HG03196 (cell line): ENCODE data around the gene FUZ.
"Not testable (repeated sequence)": the region's sequence is repeated elsewhere in the genome, so short reads cannot be mapped to it uniquely, and the experiment has no call there.

Source experiments
- ATAC-seq: cut with Tn5 transposase; IDR thresholded peaks from one replicate; pipeline ENCODE4 v1.9.1; 2021; ENCODE audit not compliant: unreplicated experiment

The FUZ gene

DNA sequence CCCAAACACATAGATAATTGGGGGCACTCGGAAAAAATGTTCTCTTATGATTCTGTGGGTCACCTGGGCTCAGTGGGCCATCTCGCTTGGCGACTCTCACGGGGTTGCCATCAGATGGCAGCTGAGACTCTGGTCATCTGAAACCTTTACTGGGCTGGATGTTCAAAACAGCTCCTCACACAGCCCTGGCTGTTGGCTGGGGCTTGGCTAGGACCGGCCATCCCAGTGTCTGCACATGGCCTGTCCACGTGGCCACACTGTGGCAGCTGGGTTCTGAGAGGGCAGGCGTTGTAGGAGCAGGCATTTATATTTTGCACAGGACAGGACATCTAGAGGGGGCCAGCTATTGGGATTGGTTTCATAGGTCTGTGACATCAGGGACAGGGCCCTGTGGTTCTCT, 20.5 kb upstream of the FUZ start:
- ATAC-seq, result no peak

DNA sequence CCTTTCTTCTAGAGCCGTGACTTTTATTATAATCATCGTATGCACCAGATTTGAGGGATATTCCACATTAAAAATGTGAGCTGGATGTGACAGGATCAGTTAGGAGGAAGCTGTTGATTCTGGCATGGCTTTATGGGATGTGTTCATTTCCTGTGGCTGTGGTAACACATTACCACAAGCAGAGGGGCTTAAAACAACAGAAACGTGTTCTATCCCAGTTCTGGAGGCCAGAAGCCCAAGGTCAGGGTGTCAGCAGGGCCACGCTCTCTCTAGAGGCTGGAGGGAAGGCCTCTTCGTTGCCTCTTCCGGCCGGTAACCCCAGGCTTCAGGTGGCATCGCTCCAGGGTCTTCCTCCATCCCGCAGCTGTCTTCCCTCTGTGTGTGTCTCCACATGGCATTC, 19.5 kb upstream of the FUZ start:
- ATAC-seq, result no peak

DNA sequence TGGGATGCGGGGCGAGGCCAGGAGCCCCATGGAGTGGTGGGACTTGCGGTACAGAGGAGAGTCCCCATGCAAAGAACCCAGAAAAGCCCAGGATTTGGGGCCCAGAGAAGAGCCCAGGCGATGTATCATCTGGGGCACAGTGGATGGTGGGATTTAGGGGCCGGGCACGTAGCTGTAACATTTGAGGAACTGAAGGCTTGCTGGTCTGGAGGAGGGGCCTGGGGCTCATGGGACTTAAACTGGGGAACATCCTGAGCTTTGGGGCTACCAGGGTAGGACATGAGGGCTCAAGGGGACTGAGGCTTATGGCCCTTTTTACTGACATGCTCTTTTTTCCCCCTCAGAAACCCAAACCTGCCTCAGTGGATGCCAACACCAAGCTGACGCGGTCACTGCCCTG, 18.5 kb upstream of the FUZ start:
- ATAC-seq, result no peak

DNA sequence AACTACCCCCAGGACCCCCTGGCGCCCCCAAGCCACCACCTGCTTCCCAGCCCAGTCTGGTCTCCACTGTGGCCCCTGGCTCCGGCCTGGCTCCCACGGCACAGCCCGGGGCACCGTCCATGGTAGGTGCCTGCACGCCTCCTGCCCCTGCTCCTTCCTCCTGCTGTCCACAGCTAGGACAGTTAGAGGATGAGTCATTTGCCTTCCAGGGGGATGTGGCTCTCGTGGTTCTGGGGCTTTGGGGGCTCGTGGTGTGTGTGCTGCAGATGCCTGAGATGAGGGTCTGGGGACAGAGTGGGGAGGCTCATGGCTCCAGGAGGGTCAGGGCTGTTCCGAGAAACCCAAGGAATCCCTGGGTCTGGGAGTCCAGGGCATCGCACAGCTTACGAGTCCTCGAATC, 17.7 kb upstream of the FUZ start:
- no peak for ATAC-seq

DNA sequence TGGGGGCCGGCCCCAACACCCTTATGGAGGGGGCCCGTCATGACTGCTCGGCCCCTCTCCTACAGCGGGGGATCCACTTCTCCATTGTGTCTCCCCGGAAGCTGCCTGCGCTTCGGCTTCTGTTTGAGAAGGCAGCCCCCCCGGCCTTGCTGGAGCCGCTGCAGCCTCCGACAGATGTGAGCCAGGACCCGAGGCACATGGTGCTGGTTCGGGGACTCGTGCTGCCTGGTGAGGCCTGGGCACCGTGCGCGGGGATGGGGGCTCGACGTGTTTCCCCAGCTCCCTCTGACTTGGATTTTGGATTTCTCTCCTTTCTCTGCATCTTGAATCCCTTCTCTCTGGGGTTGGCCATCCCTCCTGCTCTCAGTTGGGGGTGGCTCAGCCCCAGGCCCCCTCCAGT, 16.6 kb upstream of the FUZ start:
- ATAC-seq, result no peak

DNA sequence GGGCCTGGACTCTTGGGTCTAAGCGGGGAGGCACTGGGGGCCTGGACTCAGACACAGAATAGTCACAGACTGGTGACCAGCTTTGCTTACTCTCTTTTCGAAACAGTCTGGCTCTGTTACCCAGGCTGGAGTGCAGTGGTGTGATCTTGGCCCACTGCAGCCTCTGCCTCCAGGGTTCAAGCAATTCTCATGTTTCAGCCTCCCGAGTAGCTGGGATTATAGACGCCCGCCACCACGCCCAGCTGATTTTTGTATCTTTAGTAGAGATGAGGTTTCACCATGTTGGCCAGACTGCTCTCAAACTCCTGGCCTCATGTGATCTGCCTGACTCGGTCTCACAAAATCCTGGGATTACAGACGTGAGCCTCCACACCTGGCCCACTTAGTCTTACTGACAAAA, 16.1 kb upstream of the FUZ start:
- ATAC-seq, result no peak

DNA sequence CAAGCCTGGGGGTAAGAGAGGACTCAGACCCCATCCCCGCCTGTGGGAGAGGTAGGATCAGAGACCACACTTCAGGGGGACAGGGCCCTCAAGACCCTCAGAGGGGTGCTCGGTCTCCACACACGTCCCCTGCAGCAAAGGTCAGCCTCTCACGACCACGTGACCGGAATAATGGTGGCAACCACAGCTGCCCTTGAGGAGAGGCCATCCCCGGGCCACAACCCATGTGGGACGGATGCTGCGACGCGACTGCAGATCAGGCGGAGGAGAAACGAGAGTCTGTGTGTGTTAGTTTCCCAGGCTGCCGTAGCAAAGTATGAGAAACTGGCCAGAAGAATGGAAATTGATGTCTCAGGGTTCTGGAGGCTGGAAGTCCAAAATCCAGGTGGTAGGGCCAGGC, 13.9 kb upstream of the FUZ start:
- ATAC-seq, result no peak

DNA sequence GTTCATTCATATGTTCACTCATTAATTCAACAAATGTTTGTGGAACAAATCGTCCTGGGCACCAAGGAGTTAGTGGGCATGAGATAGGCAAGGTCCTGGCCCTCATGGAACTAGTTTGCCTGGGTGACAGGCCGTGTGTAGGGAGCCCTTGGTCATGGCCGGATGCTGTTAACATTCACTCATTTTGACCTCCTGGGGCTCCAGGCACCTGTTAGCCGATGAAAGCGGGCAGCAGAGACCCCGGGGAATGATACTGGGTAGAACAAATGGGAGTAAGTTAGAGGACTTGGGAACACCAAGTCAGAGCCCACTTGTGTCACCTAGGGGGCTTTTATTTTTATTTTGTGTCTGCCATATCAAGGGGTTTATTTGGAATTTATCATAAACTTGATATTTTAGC, 11.6 kb upstream of the FUZ start:
- ATAC-seq, result no peak

DNA sequence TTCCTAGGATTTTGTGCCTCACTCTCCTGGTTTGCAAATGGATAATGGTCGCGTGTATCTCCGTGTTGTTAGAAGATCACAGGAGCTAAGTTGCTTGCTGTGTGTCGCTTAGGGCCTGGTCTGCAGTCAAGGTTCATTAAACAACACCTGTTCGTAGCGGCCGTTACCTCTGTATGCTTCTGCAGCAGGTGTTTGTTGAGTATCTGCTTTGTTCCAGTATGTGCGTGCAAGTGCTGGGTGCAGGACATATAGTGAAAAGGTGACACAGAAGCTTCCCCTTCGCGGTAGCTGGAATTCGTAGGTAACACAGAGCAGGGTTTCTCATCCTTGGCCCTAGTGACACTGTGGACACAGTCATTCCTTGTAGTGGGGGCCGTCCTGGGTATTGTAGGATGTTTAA, 10.4 kb upstream of the FUZ start:
- ATAC-seq, result no peak

DNA sequence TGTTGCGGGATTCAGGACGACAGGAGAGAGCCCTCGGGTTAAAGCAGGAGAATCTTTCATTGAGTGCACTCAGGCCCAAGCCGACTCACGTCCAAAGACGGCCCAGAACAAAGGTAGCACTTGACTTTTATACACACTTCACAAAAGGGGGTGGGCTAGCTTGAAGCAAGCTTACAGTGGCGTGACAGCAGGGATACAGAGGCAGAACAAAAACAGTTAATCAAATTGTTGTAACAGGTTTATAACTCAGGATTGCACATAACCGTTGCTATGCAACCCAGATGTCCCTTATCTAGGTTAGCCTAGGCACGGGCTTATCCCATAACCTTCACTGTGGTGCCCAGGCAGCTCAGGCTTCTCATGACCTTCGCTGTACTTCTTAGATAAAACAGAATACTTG, 7.0 kb upstream of the FUZ start:
- no peak for ATAC-seq

DNA sequence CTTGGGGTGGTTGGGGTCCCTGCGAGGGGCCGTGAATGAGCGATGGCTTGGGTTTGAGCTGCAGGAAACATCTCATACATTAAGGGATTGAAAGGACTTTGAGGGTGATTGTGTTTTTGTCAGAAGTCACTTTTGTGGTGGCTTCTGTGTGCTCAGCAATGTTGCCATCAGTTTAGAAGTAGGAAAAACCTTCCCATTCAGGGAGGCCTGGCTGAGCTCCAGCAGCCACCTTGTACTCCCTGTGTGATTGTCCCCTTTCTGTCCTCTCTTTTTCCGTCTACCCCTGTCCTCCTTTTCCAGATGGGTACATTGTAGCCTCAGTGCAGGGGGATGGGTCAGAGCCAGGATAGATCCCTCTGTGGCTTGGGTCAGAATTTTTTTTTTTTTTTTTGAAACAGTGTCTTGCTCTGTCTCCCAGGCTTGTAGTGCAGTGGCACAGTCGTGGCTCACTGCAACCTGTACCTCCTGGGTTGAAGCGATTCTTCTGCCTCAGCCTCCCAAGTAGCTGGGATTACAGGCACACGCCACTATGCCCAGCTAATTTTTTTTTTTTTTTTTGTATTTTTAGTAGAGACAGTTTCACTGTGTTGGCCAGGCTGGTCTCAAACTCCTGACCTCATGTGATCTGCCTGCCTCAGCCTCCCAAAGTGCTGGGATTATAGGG, 6.5 kb upstream of the FUZ start:
- ATAC-seq, result not testable (repeated sequence)

DNA sequence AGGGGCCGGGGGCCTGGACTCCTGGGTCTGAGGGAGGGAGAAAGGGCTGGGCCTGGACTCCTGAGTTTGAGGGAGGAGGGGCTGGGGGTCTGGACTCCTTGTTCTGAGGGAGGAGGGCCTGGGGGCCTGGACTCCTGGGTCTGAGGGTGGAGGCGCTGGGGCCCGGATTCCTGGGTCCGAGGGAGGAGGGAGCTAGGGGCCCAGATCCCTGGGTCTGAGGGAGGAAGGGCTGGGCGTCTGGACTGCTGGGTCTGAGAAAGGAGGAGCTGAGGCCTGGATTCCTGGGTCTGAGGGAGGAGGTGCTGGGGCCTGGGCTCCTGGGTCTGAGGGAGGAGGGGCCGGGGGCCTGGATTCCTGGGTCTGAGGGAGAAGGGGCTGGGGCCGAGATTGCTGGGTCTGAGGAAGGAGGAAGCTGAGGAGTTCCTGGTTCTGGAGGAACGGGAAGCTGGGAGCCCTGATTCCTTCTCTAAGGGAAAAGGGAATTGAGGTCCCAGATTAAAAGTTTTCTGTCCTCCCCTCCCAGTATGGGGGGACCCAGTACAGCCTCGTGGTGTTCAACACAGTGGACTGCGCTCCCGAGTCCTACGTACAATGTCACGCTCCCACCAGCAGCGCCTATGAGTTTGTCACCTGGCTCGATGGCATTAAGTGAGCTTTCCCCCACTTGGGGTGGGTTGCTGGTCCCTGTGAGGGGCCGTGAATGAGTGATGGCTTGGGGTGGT, 5.7 kb upstream of the FUZ start:
- ATAC-seq, result no peak

DNA sequence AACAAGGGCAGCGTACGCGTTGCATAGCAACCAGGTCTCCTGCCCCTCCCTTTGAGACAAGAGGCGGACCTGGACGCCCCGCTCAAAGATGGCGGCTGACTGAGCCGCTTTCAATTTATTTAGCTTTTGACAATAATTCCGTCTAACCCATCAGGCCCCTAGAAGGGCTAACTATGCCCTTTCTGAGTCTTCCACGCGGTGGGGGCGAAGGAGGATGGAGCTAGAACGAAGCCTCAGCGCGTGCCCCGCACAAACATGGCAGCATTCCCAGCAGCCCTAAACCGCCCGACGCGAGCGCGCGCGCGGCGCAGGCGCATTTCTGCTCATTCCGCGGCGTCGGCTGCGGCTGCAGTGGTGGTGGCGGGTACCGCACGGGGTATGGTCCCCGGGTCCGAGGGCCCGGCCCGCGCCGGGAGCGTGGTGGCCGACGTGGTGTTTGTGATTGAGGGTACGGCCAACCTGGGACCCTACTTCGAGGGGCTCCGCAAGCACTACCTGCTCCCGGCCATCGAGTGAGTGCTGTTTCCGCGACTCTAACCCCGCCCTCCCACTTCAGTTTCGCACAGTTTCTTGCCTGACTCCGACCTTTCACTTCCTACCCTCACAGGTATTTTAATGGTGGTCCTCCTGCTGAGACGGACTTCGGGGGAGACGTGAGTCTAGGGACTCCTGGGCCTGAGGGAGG, 5.0 kb upstream of the FUZ start, which contains the start of gene MED25:
Gene MED25 (plus strand): TSS at position 326 of the 685 bp plus-strand sequence. CDS start 53 bp downstream, at position 379.
- ATAC-seq, result peak; percentile 77

DNA sequence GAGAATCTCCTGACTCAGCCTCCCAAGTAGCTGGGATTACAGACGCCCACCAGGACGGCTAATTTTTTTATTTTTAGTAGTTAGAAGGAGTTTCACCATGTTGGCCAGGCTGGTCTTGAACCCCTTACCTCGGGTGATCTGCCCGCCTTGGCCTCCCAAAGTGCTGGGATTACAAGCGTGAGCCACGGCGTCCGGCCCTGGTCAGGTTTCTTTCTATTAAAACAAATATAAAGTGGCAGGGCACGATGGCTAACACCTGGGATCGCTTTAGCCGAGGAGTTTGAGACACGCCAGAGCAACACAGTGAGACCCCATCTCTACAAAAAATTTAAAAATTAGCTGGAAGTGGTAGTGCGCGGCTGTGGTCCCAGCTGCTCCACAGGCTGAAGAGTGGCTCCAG, 3.5 kb upstream of the FUZ start:
- ATAC-seq, result no peak

DNA sequence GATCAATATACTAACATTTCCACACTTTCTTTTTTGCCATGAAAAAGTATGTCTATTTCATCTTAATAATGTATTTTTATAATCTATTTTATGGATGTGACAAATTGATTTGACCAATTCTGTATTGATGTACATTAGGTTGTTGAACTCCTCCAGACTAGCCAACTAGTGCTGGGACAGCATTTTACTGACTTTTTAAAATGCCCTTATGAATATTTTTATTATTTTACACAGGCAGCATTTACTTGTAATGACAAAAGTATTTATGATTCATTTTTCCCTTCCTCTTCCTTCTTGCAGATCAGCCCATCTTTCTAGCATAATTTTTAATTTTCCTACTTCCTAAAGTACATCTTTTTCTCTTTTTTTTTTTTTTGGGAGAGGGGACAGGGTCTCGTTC, 918 bp upstream of the FUZ start:
- no peak for ATAC-seq

DNA sequence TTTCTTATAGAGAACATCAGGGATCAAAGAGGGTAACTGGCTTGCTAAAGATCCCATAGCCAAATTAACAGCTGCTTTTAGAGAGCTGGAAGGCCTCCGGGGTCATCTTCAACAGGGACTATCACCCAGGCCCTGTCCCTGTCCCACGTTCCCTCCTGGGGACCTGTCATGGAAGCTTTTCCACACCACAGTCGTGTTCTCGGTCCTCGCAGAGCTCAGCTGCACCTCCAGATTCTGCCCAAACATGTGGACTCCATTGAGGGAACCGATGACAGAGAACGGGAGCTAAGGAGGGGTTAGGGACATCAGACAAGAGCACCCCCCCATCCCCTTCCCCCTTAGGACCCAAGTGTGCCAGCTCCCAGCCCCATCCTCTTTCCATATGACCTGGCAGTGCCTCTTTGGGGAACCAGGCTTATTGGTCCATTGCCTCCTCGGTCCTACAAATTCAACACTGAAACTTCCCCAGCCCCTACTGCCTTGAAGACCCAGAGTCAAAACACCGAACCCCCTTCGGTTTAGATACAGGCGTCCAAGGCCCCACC, 568 bp downstream of the FUZ start:
- no peak for ATAC-seq

DNA sequence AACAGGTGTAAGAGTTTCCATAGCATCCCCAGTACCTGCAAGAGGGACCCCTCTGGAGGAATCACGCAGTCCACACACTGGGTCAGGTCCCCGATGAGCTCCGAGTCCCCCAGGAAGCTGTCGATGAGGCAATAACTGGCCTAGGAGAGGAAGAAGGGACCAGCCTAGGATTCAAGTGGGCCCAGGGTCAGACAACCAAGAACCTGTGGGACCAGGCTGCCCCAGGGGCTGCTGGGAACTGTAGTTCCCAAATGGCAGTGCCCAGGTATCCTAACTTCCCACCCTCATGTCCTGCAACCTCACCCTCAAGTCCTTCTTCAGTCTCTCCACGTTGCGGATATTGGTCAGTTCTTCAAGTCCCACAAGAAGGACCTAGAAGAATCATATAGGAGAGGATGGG, 1.8 kb downstream of the FUZ start:
- no peak for ATAC-seq

DNA sequence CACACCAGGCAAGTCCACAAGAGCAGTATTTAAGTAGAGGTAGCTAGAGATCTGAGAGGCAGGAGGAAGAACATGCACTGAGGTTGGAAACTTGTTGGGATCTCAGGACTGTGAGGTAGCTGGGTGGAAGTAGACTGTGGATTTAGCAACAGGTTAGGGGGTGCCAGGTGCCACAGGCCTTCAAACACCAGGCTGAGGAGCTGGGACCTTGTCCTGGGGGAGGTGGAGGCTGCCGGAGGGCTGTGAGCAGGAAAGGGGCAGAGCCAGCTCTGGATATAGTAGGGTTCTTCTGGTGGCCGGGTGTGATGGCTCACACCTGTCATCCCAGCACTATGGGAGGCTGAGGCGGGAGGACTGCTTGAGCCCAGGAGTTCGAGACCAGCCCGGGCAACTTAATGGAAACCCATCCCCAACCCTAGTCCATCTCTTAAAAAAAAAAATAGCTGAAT, 3.1 kb downstream of the FUZ start:
- ATAC-seq, result no peak

DNA sequence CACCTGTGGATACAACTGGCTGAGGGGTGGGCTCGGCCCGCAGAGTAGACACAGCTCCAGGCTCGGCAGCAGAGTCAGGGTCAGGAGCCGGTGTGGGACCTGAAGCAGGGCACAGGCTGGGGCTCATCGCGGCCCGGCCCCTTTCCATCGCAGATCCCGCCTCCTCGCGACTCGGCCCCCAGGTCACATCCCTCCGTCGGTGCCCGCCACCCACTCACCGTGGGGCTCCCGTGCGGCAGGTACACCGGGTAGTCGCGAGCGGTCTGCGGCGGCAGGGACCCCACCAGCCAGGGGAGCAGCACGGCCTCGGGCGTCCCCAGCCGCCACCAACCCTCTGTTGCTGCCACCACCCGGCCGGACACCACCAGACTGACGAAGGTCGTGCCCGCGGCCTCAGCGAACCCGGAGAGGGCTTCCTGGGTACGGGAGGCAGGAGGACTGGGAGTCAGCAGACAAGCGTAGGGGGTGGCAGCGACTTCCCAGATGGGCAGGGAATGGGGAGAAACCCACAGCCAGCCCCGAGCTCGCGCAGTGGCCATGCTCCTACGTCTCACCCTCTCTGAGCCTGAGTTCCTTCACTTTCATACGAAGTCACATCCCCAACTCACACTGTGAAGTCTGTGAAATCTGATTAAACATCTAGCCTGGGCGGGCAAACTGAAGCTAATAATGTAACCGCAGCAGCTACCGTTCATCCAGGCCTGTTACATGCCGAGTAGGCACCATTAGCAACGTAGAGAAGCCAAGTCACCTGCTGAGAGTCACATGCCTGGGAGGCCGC, 3.7 kb downstream of the FUZ start:
- no peak for ATAC-seq

DNA sequence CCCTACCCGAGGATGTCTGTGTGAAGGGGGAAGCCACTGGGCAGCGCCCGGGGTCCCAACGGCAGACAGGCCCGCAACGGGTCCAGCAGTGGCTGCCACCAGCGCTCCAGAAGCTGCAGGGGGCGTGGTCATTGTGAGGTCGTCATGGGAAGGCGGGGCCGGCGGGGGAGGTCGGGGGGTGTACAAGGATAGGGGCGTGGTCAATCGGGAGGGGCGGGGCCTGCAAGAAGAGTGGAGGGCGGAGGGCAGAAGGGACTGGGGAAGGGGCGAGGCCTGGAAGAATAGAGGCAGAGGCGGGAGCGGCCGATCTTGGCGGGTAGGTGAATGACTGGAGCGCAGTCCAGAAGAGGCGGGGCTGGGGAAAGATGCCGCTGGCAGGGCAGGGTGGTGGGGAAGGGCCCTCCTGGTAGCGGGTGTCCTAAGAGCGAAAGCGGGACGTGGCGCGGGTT, 4.4 kb downstream of the FUZ start:
- ATAC-seq, result no peak
